Epithelial cell of esophagus (primary cell): ENCODE results near the gene CYLC1.

Experiments
- DNase-seq: peaks from one replicate; pipeline ENCODE4 v3.0.0; 2010; ENCODE audit warnings: low read depth
- H3K4me3 ChIP-seq: 2 replicates; pipeline ENCODE4 v1.5.1; 2011; ENCODE audit warnings: mild to moderate bottlenecking, low read length, control low read depth
- TF ChIP-seq, protein P1 (sequence below): IDR thresholded peaks from 2 replicates; pipeline ENCODE4 v1.5.1; 2011; ENCODE audit warnings: low read depth, mild to moderate bottlenecking, low read length, control low read depth, inconsistent platforms; ENCODE audit not compliant: insufficient read depth; ENCODE audit errors: missing control alignments

CYLC1 gene, protein sequence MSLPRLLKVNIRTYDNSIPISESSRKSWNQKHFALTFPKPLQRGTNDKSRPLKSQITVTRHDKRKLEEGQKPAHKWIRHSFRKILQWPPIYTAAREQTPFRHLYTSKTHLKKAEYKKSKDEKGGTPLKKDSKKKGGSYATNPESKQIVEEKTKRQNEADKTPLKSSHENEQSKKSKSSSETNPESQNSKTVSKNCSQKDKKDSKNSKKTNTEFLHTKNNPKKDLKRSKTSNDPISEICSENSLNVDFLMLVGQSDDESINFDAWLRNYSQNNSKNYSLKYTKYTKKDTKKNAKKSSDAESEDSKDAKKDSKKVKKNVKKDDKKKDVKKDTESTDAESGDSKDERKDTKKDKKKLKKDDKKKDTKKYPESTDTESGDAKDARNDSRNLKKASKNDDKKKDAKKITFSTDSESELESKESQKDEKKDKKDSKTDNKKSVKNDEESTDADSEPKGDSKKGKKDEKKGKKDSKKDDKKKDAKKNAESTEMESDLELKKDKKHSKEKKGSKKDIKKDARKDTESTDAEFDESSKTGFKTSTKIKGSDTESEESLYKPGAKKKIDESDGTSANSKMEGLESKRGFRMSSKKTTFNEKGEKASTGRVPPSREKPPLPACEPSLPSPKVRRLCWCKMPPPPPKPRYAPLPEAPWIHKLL

DNA sequence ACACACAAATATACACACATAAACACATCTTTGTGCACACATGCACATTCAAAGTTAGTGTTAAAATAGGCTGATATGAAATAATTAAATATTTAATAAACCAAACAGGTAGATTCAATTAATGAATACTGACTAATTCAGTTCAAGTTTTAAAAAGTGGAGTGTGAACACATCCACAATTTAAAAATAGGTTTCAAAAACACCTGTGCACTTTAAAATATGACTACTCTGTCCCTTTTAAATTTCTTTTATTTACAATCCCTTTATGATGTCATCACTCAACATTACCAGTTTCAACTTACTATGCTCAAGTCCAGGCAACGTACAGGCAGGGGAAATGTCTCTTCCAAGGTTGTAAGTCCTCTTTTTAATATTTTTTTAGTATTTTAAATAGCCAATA, at the start of gene CYLC1:
Gene CYLC1 (plus strand): TSS at position 301 of the 400 bp plus-strand sequence. CDS start 37 bp downstream, at position 338.
- DNase-seq = no peak
- H3K4me3 ChIP-seq = no peak within 1 kb of the TSS
- TF ChIP-seq, protein P1, sequence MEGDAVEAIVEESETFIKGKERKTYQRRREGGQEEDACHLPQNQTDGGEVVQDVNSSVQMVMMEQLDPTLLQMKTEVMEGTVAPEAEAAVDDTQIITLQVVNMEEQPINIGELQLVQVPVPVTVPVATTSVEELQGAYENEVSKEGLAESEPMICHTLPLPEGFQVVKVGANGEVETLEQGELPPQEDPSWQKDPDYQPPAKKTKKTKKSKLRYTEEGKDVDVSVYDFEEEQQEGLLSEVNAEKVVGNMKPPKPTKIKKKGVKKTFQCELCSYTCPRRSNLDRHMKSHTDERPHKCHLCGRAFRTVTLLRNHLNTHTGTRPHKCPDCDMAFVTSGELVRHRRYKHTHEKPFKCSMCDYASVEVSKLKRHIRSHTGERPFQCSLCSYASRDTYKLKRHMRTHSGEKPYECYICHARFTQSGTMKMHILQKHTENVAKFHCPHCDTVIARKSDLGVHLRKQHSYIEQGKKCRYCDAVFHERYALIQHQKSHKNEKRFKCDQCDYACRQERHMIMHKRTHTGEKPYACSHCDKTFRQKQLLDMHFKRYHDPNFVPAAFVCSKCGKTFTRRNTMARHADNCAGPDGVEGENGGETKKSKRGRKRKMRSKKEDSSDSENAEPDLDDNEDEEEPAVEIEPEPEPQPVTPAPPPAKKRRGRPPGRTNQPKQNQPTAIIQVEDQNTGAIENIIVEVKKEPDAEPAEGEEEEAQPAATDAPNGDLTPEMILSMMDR = no peak

DNA sequence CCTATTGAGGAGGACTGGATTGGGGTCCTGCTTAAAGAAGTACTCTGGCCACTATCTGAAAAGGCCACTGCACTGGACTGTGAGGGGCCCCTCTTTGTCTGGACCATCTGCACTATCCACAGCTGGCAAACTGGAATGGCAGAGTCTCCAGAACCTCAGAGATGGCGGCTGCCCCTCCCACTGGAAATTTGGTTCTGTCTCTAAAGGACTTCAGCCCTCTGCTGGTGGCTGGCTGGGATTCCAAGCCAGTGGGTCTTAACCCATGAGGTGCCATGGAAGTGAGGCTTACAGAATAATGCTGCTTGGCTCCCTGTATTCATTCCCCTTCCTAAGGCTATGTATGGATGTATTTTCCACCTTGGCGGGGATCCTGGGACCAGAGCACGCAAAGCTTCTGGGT, 41.6 kb upstream of the CYLC1 start:
- H3K4me3 ChIP-seq = no peak overlapping the region
- DNase-seq = no peak
- TF ChIP-seq, protein P1 = no peak

DNA sequence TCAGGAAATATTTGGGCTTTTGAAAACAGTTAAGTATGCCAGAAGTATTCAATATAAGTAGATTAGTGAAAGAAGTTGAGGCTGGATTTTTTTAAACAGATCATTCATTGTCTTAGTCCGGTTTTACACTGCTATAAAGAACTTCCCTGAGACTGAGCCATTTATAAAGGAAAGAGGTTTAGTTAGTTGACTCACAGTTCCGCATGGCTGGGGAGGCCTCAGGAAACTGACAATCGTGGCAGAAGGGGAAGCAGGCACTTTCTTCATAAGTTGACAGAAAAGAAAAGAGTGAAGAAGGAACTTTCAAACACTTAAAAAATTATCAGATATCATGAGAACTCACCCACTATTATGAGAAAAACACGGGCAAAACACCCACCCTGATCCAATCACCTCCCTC, 31.1 kb upstream of the CYLC1 start:
- TF ChIP-seq, protein P1 = no peak

DNA sequence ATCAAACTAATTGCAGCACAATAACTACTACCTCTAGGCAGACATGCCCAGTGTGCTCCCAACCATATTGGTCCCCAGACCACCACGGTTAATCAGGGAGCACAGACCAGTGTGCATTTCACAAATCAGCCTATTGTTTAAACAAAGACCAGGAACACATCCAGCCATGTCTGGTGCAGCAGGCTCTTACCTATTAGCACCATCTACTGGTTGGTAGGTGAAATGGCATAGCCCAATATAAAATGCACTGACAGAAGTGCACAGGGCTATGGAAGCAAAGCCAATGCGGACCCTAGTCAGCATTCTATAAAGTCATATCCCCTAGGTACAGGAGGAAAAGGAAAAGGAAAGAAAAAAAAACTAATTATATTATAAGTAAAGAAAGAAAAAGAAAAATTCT, 15.5 kb upstream of the CYLC1 start:
- peak; percentile 40 for DNase-seq
- no peak overlapping the region for H3K4me3 ChIP-seq
- TF ChIP-seq, protein P1 = peak; percentile 64

More for the DNA sequence above, 31.1 kb upstream of the CYLC1 start:
- no peak overlapping the region for H3K4me3 ChIP-seq
- no peak for DNase-seq

DNA sequence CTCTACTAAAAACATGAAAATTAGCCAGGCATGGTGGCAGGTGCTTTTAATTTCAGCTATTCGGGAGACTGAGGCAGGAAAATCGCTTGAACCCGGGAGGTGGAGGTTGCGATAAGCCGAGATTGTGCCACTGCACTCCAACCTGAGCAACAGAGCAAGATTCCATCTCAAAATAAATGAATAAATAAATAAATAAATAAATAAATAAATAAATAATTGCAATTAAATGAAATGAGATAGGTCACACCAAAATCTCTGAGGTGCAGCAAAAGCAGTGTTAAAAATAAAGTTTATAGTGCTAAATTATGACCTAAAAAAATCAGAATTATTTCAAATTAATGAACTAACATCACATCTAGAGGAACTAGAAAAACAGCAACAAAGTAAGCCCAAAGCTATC, 13.6 kb upstream of the CYLC1 start:
- TF ChIP-seq, protein P1 = no peak
- DNase-seq = no peak

DNA sequence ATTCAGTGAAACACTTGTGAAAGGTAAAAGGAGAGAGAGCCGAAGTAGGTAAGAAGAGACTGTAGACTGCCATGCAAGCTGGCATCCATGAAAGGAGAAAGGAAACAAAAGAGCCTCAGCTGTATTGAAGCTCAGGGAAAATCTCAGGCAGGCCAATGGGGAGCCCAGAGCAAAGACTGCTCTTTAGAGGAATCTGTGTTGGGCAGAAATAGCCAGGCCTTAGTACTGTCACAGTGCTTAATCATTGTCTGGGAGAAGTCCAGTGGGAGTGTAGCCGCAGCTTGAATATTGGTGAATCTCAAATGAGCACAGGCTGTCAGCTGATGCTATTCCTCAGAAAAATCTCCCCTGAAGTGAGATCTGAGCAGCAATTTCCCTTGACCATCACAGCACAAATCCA, 27.6 kb downstream of the CYLC1 start:
- H3K4me3 ChIP-seq = no peak overlapping the region
- TF ChIP-seq, protein P1 = no peak
- DNase-seq = no peak

More for the DNA sequence above, 13.6 kb upstream of the CYLC1 start:
- no peak overlapping the region for H3K4me3 ChIP-seq

DNA sequence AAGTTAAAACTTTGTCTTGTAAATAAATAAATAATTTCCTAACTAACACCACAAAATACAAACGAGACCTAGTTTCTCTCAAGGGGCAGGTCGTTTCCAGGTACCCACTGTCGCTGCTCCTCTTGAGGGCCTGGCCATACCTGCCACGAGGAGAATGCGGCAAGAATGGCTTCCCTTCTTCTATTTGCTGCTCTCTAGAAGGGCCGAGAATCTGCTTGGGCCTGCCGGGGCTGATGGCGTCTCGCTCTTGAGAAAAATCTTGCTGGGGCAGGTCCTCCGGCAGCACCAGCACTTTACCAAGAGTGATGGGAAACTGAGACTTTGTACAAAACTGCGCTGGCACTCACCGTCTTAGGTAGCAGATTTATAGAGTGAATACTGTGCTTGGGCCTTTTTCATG, 31.5 kb downstream of the CYLC1 start:
- TF ChIP-seq, protein P1 = no peak
- H3K4me3 ChIP-seq = no peak overlapping the region
- no peak for DNase-seq
